ENCODE results near the gene MRPS21.

Gene MRPS21

DNA sequence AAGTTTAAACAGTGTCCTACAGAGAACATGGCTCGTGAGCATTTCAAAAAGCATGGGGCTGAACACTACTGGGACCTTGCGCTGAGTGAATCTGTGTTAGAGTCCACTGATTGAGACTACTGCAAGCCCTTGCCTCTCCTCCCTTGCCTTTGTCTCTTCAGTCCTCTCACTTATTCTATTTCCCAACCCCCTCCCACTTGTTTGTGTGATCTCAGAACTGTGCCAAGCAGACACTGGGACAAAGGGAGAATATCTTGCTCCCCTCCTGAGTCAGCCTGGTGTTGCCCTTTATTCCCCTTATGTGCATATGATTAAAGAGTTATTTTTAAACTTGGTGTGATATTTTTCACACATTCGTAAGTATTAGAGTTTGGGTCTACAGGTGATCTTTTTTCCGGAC is 59.2 kb downstream of the MRPS21 start:
- no peak for DNase-seq
- intact Hi-C loops (cut with DNase I), result no loop called here
